ENCODE results near the gene CDC27.

DNA sequence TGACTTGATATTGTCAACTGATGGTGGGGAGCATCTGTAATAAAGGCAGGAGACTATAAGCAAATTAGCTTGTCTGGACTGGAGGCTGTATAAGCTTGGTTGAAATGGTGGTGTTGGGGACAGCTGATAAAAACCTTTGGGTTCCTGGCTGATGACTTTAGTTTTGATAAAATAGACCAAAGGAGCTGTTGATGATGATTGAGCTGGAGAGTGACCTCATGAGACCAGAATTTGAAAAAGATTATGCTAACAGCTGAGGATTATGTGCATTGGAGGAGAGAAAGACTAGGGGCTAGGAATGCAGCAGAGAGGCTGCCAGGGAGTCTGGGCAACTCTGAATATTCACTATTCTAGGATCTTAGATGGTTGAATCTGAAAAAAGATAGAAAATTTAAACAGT is 8.7 kb upstream of the CDC27 start:
- no peak for TF ChIP-seq POLR2AphosphoS5 (IDR thresholded peaks at IDR 0.05; ENCODE audit: low read depth)
- TF ChIP-seq, protein P1, sequence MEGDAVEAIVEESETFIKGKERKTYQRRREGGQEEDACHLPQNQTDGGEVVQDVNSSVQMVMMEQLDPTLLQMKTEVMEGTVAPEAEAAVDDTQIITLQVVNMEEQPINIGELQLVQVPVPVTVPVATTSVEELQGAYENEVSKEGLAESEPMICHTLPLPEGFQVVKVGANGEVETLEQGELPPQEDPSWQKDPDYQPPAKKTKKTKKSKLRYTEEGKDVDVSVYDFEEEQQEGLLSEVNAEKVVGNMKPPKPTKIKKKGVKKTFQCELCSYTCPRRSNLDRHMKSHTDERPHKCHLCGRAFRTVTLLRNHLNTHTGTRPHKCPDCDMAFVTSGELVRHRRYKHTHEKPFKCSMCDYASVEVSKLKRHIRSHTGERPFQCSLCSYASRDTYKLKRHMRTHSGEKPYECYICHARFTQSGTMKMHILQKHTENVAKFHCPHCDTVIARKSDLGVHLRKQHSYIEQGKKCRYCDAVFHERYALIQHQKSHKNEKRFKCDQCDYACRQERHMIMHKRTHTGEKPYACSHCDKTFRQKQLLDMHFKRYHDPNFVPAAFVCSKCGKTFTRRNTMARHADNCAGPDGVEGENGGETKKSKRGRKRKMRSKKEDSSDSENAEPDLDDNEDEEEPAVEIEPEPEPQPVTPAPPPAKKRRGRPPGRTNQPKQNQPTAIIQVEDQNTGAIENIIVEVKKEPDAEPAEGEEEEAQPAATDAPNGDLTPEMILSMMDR (IDR thresholded peaks at IDR 0.05; ENCODE audit: insufficient read depth, low read length): no peak
- no peak for TF ChIP-seq SPI1 (IDR thresholded peaks at IDR 0.05; ENCODE audit: borderline replicate concordance, low read depth)
- TF ChIP-seq, protein P2, sequence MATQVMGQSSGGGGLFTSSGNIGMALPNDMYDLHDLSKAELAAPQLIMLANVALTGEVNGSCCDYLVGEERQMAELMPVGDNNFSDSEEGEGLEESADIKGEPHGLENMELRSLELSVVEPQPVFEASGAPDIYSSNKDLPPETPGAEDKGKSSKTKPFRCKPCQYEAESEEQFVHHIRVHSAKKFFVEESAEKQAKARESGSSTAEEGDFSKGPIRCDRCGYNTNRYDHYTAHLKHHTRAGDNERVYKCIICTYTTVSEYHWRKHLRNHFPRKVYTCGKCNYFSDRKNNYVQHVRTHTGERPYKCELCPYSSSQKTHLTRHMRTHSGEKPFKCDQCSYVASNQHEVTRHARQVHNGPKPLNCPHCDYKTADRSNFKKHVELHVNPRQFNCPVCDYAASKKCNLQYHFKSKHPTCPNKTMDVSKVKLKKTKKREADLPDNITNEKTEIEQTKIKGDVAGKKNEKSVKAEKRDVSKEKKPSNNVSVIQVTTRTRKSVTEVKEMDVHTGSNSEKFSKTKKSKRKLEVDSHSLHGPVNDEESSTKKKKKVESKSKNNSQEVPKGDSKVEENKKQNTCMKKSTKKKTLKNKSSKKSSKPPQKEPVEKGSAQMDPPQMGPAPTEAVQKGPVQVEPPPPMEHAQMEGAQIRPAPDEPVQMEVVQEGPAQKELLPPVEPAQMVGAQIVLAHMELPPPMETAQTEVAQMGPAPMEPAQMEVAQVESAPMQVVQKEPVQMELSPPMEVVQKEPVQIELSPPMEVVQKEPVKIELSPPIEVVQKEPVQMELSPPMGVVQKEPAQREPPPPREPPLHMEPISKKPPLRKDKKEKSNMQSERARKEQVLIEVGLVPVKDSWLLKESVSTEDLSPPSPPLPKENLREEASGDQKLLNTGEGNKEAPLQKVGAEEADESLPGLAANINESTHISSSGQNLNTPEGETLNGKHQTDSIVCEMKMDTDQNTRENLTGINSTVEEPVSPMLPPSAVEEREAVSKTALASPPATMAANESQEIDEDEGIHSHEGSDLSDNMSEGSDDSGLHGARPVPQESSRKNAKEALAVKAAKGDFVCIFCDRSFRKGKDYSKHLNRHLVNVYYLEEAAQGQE (IDR thresholded peaks at IDR 0.05; ENCODE audit: insufficient replicate concordance, low read depth): no peak
- TF ChIP-seq GABPA (IDR thresholded peaks at IDR 0.05; ENCODE audit: low read depth): no peak
